SJSA1 (cell line): ENCODE results near the gene IL1RAP. TPM values are rescaled to one million over a fixed set of nuclear protein-coding genes. Genes with fewer than 3 reads are reported as not detected.

ENCODE experiments used
- DNase-seq, 2 experiments: peaks; one replicate each; pipeline ENCODE4 v3.0.0-alpha.2; 2015 to 2020; ENCODE audit warnings: low spot score in 2 of 2, low read depth in 1 of 2
- H3K27ac ChIP-seq: fragments of 250-450 bp; sonication (Bioruptor Pico); 2 replicates; pipeline ENCODE4 v1.5.1; 2020; ENCODE audit warnings: mild to moderate bottlenecking, moderate library complexity
- H3K27me3 ChIP-seq: fragments of 250-450 bp; sonication (Bioruptor Pico); replicated peaks from 2 replicates; pipeline ENCODE4 v1.5.1; 2020; ENCODE audit warnings: mild to moderate bottlenecking, moderate library complexity
- H3K36me3 ChIP-seq: fragments of 250-450 bp; sonication (Bioruptor Pico); 2 replicates; pipeline ENCODE4 v1.5.1; 2020; ENCODE audit warnings: mild to moderate bottlenecking
- H3K4me1 ChIP-seq: fragments of 250-450 bp; sonication (Bioruptor Pico); replicated peaks from 2 replicates; pipeline ENCODE4 v1.6.1; 2021; ENCODE audit warnings: mild to moderate bottlenecking
- H3K4me3 ChIP-seq: fragments of 250-450 bp; sonication (Bioruptor Pico); 2 replicates; pipeline ENCODE4 v1.5.1; 2020; ENCODE audit warnings: mild to moderate bottlenecking
- H3K9me3 ChIP-seq: fragments of 250-450 bp; sonication (Bioruptor Pico); replicated peaks from 2 replicates; pipeline ENCODE4 v1.5.1; 2020; ENCODE audit warnings: mild to moderate bottlenecking
- total RNA-seq: library from RNA; depleted of rRNA; stranded (reverse); fragments of >200 nt; shearing (Covaris generic); gene quantifications from 2 replicates; pipeline ENCODE4 v1.2.3, GENCODE V29; 2014

Gene IL1RAP
- total RNA-seq, 1 experiment from 2014 or later: 29.6 TPM

- H3K36me3 ChIP-seq: peaks cover 7% of the 10 kb centered on the region; the same call in 1 of the 2 replicates
- no peak overlapping the region for H3K4me3 ChIP-seq
- no peak overlapping the region for H3K27ac ChIP-seq
- H3K27me3 ChIP-seq: no peaks in the 10 kb centered on the region
- 0 out of 2 replicates have a peak, but pooled peaks cover 3% of the 10 kb centered on the region for H3K4me1 ChIP-seq
- DNase-seq: no peak
- H3K9me3 ChIP-seq: no peaks in the 10 kb centered on the region
Observed at GRCh38 chr3:190620886-190621608, 107.2 kb downstream of the IL1RAP start.

GRCh38 chr3:190621927-190622326 is 108.0 kb downstream of the IL1RAP start:
- Histone ChIP-seq H3K27me3 (no peaks in the 10 kb centered on the region), H3K36me3 (peaks cover 7% of the 10 kb centered on the region; the same call in 1 of the 2 replicates), H3K9me3 (no peaks in the 10 kb centered on the region), H3K4me1 (0 out of 2 replicates have a peak, but pooled peaks cover 3% of the 10 kb centered on the region), H3K4me3 (no peak overlapping the region), H3K27ac (no peak overlapping the region)
- no peak for DNase-seq

- Histone ChIP-seq H3K36me3 (peaks cover 11% of the 10 kb centered on the region), H3K4me1 (0 out of 2 replicates have a peak, but pooled peaks cover 3% of the 10 kb centered on the region), H3K27me3 (no peaks in the 10 kb centered on the region), H3K9me3 (no peaks in the 10 kb centered on the region), H3K27ac (no peak overlapping the region), H3K4me3 (no peak overlapping the region)
- no peak for DNase-seq
Observed at GRCh38 chr3:190624282-190624681, 110.4 kb downstream of the IL1RAP start.

- Histone ChIP-seq H3K4me1 (no peaks in the 10 kb centered on the region), H3K36me3 (peaks cover 10% of the 10 kb centered on the region), H3K9me3 (no peaks in the 10 kb centered on the region), H3K4me3 (no peak overlapping the region), H3K27ac (no peak overlapping the region), H3K27me3 (no peaks in the 10 kb centered on the region)
- no peak for DNase-seq
Observed at GRCh38 chr3:190626951-190627620, 113.2 kb downstream of the IL1RAP start.

GRCh38 chr3:190629088-190629487 is 115.2 kb downstream of the IL1RAP start:
- Histone ChIP-seq H3K4me1 (no peaks in the 10 kb centered on the region), H3K36me3 (peaks cover 10% of the 10 kb centered on the region), H3K27ac (no peak overlapping the region), H3K4me3 (no peak overlapping the region), H3K27me3 (no peaks in the 10 kb centered on the region), H3K9me3 (no peaks in the 10 kb centered on the region)
- DNase-seq: no peak

GRCh38 chr3:190631295-190631694 is 117.4 kb downstream of the IL1RAP start:
- Histone ChIP-seq H3K27me3 (no peaks in the 10 kb centered on the region), H3K27ac (no peak overlapping the region), H3K9me3 (no peaks in the 10 kb centered on the region), H3K4me1 (peaks cover 3% of the 10 kb centered on the region; the same call in 1 of the 2 replicates), H3K4me3 (no peak overlapping the region), H3K36me3 (peaks cover 7% of the 10 kb centered on the region)
- no peak for DNase-seq

GRCh38 chr3:190641564-190641963 is 127.7 kb downstream of the IL1RAP start:
- no peaks in the 10 kb centered on the region for H3K9me3 ChIP-seq
- no peak overlapping the region for H3K27ac ChIP-seq
- peaks cover 3% of the 10 kb centered on the region; the same call in 1 of the 2 replicates for H3K36me3 ChIP-seq
- no peak overlapping the region for H3K4me3 ChIP-seq
- no peaks in the 10 kb centered on the region for H3K27me3 ChIP-seq
- DNase-seq: no peak
- H3K4me1 ChIP-seq: no peaks in the 10 kb centered on the region

GRCh38 chr3:190642016-190642415 is 128.1 kb downstream of the IL1RAP start:
- no peak for DNase-seq
- Histone ChIP-seq H3K27me3 (no peaks in the 10 kb centered on the region), H3K4me3 (no peak overlapping the region), H3K4me1 (no peaks in the 10 kb centered on the region), H3K9me3 (no peaks in the 10 kb centered on the region), H3K36me3 (peaks cover 3% of the 10 kb centered on the region; the same call in 1 of the 2 replicates), H3K27ac (no peak overlapping the region)

GRCh38 chr3:190644035-190644434 is 130.2 kb downstream of the IL1RAP start:
- Histone ChIP-seq H3K4me3 (no peak overlapping the region), H3K4me1 (no peaks in the 10 kb centered on the region), H3K36me3 (peaks cover 3% of the 10 kb centered on the region; the same call in 1 of the 2 replicates), H3K27ac (no peak overlapping the region), H3K27me3 (no peaks in the 10 kb centered on the region), H3K9me3 (no peaks in the 10 kb centered on the region)
- no peak for DNase-seq

- Histone ChIP-seq H3K27ac (no peak overlapping the region), H3K27me3 (no peaks in the 10 kb centered on the region), H3K36me3 (peaks cover 3% of the 10 kb centered on the region; the same call in 1 of the 2 replicates), H3K9me3 (no peaks in the 10 kb centered on the region), H3K4me3 (no peak overlapping the region), H3K4me1 (no peaks in the 10 kb centered on the region)
- no peak for DNase-seq
Observed at GRCh38 chr3:190644766-190645165, 130.9 kb downstream of the IL1RAP start.

- Histone ChIP-seq H3K36me3 (no peaks in the 10 kb centered on the region), H3K4me3 (no peak overlapping the region), H3K27me3 (no peaks in the 10 kb centered on the region), H3K27ac (no peak overlapping the region), H3K4me1 (no peaks in the 10 kb centered on the region), H3K9me3 (no peaks in the 10 kb centered on the region)
- DNase-seq: no peak
Observed at GRCh38 chr3:190645932-190646460, 132.1 kb downstream of the IL1RAP start.

GRCh38 chr3:190646996-190647395 is 133.1 kb downstream of the IL1RAP start:
- no peak for DNase-seq
- H3K4me3 ChIP-seq: no peak overlapping the region
- H3K36me3 ChIP-seq: no peaks in the 10 kb centered on the region
- H3K9me3 ChIP-seq: no peaks in the 10 kb centered on the region
- no peaks in the 10 kb centered on the region for H3K27me3 ChIP-seq
- H3K4me1 ChIP-seq: no peaks in the 10 kb centered on the region
- no peak overlapping the region for H3K27ac ChIP-seq

GRCh38 chr3:190655933-190656332 is 142.0 kb downstream of the IL1RAP start:
- no peak for DNase-seq
- no peaks in the 10 kb centered on the region for H3K9me3 ChIP-seq

GRCh38 chr3:190658106-190658505 is 144.2 kb downstream of the IL1RAP start:
- DNase-seq: no peak
- no peaks in the 10 kb centered on the region for H3K4me1 ChIP-seq
- no peaks in the 10 kb centered on the region for H3K9me3 ChIP-seq
- no peaks in the 10 kb centered on the region for H3K27me3 ChIP-seq
- no peaks in the 10 kb centered on the region for H3K36me3 ChIP-seq
- no peak overlapping the region for H3K27ac ChIP-seq
- H3K4me3 ChIP-seq: no peak overlapping the region

More at GRCh38 chr3:190655933-190656332, 142.0 kb downstream of the IL1RAP start:
- no peaks in the 10 kb centered on the region for H3K36me3 ChIP-seq
- no peaks in the 10 kb centered on the region for H3K27me3 ChIP-seq
- H3K4me3 ChIP-seq: no peak overlapping the region
- H3K27ac ChIP-seq: no peak overlapping the region
- H3K4me1 ChIP-seq: no peaks in the 10 kb centered on the region
